ENCODE results near the gene CEBPE. TPM values are rescaled to one million over a fixed set of nuclear protein-coding genes. Genes with fewer than 3 reads are reported as not detected.

CEBPE gene
- total RNA-seq, 1 donor from 2014 or later, result not detected

DNA sequence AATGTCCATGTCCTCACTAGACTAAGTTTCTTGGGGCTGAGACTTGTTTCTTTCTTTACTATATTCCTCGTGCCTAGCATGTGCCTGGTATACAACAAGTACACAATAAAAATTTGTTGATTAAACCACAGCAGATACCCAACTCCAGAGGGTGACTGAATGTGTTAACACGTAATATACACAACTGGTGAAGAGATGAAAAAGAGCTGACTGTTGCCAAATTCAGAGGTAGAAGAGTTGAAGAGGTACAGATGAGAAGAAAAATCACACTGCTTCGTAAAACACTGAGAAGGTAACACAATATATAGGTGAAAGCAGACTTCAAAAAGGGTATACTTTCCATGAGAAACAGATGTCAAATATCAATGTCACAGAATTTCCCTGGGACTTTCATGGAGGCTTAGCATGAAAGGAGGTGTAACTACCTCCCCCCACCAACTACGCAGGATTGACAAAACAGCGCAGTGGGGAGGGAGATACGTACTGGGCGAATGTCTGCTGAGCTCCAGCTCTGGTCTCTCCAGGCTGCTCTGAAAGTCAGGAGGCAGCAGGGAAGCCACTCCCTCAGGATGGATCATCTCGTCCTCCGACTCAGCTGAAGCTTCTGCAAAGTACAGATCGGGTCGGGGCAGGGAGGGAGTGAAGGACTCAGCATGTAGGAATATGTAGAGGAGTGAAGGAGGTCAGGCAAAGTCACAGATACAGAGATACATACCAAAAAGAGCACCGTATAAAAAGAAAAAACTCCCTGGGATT is 29.4 kb downstream of the CEBPE start:
- H3K4me3 Mint-ChIP-seq (ENCODE audit: unreplicated experiment), result peak overlapping the region; percentile 48
- peaks cover 32% of the 10 kb centered on the region for H3K36me3 Mint-ChIP-seq (ENCODE audit: low read depth, unreplicated experiment)
- no peaks in the 10 kb centered on the region for H3K9me3 Mint-ChIP-seq (ENCODE audit: unreplicated experiment)
- no peak for DNase-seq (ENCODE audit: low spot score)
- TF ChIP-seq CTCF (IDR thresholded peaks at IDR 0.05; ENCODE audit: unreplicated experiment), result no peak
- H3K4me1 Mint-ChIP-seq (ENCODE audit: unreplicated experiment), result peaks cover 18% of the 10 kb centered on the region
- no peaks in the 10 kb centered on the region for H3K27me3 Mint-ChIP-seq (ENCODE audit: unreplicated experiment)
- H3K27ac Mint-ChIP-seq (ENCODE audit: unreplicated experiment), result no peak overlapping the region

DNA sequence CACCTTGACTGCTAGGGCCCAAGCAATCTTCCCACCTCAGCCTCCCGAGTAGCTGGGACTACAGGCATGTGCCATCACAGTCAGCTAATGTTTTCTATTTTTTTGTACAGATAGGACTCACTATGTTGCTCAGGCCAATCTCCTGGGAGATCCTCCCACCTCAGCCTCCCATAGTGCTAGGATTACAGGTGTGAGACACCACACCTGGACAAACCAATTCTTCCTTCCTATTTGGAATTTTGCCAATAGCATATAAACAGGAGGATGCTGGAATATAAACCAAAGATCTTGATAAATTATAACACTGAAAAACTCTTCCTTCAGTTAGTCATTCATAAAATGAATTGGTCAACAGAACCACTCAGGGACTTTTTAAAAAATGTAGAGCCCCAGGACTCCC is 32.5 kb downstream of the CEBPE start:
- H3K27ac Mint-ChIP-seq (ENCODE audit: unreplicated experiment), result no peak overlapping the region
- no peaks in the 10 kb centered on the region for H3K9me3 Mint-ChIP-seq (ENCODE audit: unreplicated experiment)
- no peaks in the 10 kb centered on the region for H3K27me3 Mint-ChIP-seq (ENCODE audit: unreplicated experiment)
- DNase-seq (ENCODE audit: low spot score), result no peak
- TF ChIP-seq CTCF (IDR thresholded peaks at IDR 0.05; ENCODE audit: unreplicated experiment), result no peak
- H3K4me3 Mint-ChIP-seq (ENCODE audit: unreplicated experiment), result no peak overlapping the region
- H3K36me3 Mint-ChIP-seq (ENCODE audit: low read depth, unreplicated experiment), result peaks cover 30% of the 10 kb centered on the region
- peaks cover 13% of the 10 kb centered on the region for H3K4me1 Mint-ChIP-seq (ENCODE audit: unreplicated experiment)

DNA sequence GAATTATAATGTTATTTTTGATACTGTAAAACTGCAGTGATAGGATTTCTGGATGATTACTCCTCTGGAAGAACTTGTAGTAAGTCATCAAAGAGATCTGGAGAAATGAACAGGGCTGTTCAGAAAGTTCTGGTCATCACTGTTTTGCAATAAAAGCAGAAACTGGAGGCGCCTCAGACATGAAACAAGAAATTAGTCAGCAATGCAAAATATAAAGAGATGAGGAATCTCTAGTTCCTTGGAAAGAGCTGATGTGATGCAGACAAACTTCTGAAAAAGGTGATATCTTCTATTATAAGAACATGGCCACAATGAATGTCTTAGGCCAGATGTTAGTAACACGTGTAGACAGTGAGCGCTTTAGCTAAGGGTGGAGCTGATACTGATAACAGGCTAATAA is 33.6 kb downstream of the CEBPE start:
- Mint-ChIP-seq H3K36me3 (ENCODE audit: low read depth, unreplicated experiment) (peaks cover 36% of the 10 kb centered on the region), H3K9me3 (ENCODE audit: unreplicated experiment) (no peaks in the 10 kb centered on the region), H3K27me3 (ENCODE audit: unreplicated experiment) (no peaks in the 10 kb centered on the region), H3K27ac (ENCODE audit: unreplicated experiment) (no peak overlapping the region), H3K4me3 (ENCODE audit: unreplicated experiment) (no peak overlapping the region), H3K4me1 (ENCODE audit: unreplicated experiment) (peaks cover 11% of the 10 kb centered on the region)
- TF ChIP-seq CTCF (IDR thresholded peaks at IDR 0.05; ENCODE audit: unreplicated experiment), result no peak
- DNase-seq (ENCODE audit: low spot score), result no peak

GRCh38 chr14:23080474-23080873 is 38.6 kb downstream of the CEBPE start:
- peaks cover 32% of the 10 kb centered on the region for H3K36me3 Mint-ChIP-seq (ENCODE audit: low read depth, unreplicated experiment)
- H3K9me3 Mint-ChIP-seq (ENCODE audit: unreplicated experiment), result no peaks in the 10 kb centered on the region
- H3K4me1 Mint-ChIP-seq (ENCODE audit: unreplicated experiment), result no peaks in the 10 kb centered on the region
- no peak for TF ChIP-seq CTCF (IDR thresholded peaks at IDR 0.05; ENCODE audit: unreplicated experiment)
- H3K27ac Mint-ChIP-seq (ENCODE audit: unreplicated experiment), result no peak overlapping the region
- peak overlapping the region; percentile 10 for H3K4me3 Mint-ChIP-seq (ENCODE audit: unreplicated experiment)
- H3K27me3 Mint-ChIP-seq (ENCODE audit: unreplicated experiment), result peaks cover 2% of the 10 kb centered on the region
- no peak for DNase-seq (ENCODE audit: low spot score)

DNA sequence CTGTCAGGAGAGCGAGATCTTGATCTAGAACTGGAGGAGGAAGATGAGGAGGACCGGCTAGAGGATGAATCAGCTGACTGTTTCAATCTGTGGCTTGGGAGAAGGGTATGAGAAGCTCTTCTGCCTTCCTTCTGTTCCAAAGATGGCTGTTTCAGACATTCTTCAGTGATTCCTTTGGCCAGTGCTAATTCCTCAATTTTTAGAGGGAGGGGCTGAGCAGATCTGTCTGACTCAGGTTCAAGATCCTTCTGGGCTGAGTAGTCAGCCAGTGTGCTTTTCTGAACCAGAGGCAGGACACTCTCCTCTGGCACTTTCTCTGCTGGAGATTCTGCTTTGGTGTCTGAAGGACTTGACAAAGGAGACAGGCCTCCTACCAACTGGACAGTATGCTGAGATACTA is 39.3 kb downstream of the CEBPE start:
- Mint-ChIP-seq H3K36me3 (ENCODE audit: low read depth, unreplicated experiment) (peaks cover 31% of the 10 kb centered on the region), H3K27me3 (ENCODE audit: unreplicated experiment) (peaks cover 2% of the 10 kb centered on the region), H3K9me3 (ENCODE audit: unreplicated experiment) (no peaks in the 10 kb centered on the region), H3K4me1 (ENCODE audit: unreplicated experiment) (no peaks in the 10 kb centered on the region), H3K27ac (ENCODE audit: unreplicated experiment) (peak overlapping the region; percentile 74), H3K4me3 (ENCODE audit: unreplicated experiment) (peak overlapping the region; percentile 78)
- no peak for TF ChIP-seq CTCF (IDR thresholded peaks at IDR 0.05; ENCODE audit: unreplicated experiment)
- DNase-seq (ENCODE audit: low spot score), result no peak
